NCI-H774 (cell line): Measurements from ENCODE around the gene LGR4.
"Not testable (repeated sequence)": the region's sequence is repeated elsewhere in the genome, so short reads cannot be mapped to it uniquely, and the experiment has no call there.

Source experiments
- DNase-seq: peaks from one replicate; lab custom pipeline; 2025; lab: John Stamatoyannopoulos, UW

Gene LGR4

GRCh38 chr11:27347359-27348339 lies 124.9 kb downstream of the LGR4 start:
- DNase-seq = peak; percentile 55

- DNase-seq = no peak
Observed at GRCh38 chr11:27339941-27340340, 132.6 kb downstream of the LGR4 start.

- not testable (repeated sequence) for DNase-seq
Observed at GRCh38 chr11:27334764-27335163, 137.8 kb downstream of the LGR4 start.

- no peak for DNase-seq
Observed at GRCh38 chr11:27331981-27332380, 140.6 kb downstream of the LGR4 start.

GRCh38 chr11:27330633-27331270 lies 141.8 kb downstream of the LGR4 start:
- DNase-seq = no peak

- no peak for DNase-seq
Observed at GRCh38 chr11:27329867-27330632, 142.5 kb downstream of the LGR4 start.

- no peak for DNase-seq
Observed at GRCh38 chr11:27328614-27329013, 144.0 kb downstream of the LGR4 start.

- not testable (repeated sequence) for DNase-seq
Observed at GRCh38 chr11:27327064-27327463, 145.5 kb downstream of the LGR4 start.

- DNase-seq = not testable (repeated sequence)
Observed at GRCh38 chr11:27322196-27322595, 150.4 kb downstream of the LGR4 start.

GRCh38 chr11:27321340-27321739 lies 151.2 kb downstream of the LGR4 start:
- DNase-seq = not testable (repeated sequence)

GRCh38 chr11:27319072-27319471 lies 153.5 kb downstream of the LGR4 start:
- no peak for DNase-seq

GRCh38 chr11:27317751-27318150 lies 154.8 kb downstream of the LGR4 start:
- no peak for DNase-seq
